Ascending aorta (tissue), 2 donors: ENCODE measurements around the gene P2RY6. TPM values are rescaled to one million over a fixed set of nuclear protein-coding genes. Genes with fewer than 3 reads are reported as not detected.

Experiments
- DNase-seq, 2 donors: peaks; one replicate each; pipeline ENCODE4 v3.0.0-alpha.2; 2019; ENCODE audit warnings: low spot score in 2 of 2
- H3K27ac ChIP-seq, 2 donors: fragments of 200-600 bp; sonication (generic); one replicate each; pipeline ENCODE4 v1.5.1; 2016 to 2017; ENCODE audit warnings: mild to moderate bottlenecking in 1 of 2
- H3K27me3 ChIP-seq: fragments of 200-600 bp; sonication (generic); one replicate; pipeline ENCODE4 v1.5.1; 2017
- H3K36me3 ChIP-seq, 2 donors: fragments of 200-600 bp; sonication (generic); one replicate each; pipeline ENCODE4 v1.5.1; 2016
- H3K4me1 ChIP-seq, 2 donors: fragments of 200-600 bp; sonication (generic); one replicate each; pipeline ENCODE4 v1.5.1; 2016 to 2017; ENCODE audit warnings: mild to moderate bottlenecking in 1 of 2
- H3K4me3 ChIP-seq, 2 donors: fragments of 200-600 bp; sonication (generic); one replicate each; pipeline ENCODE4 v1.5.1; 2016 to 2017; ENCODE audit warnings: mild to moderate bottlenecking in 1 of 2
- H3K9me3 ChIP-seq, 2 donors: fragments of 200-600 bp; sonication (generic); one replicate each; pipeline ENCODE4 v1.5.1; 2016
- CTCF ChIP-seq, 3 experiments: fragments of 200-600 bp in 2 of 3; fragments of 450-650 bp in 1 of 3; sonication (generic) in 2 of 3; IDR thresholded peaks; one replicate each; pipeline ENCODE4 v1.5.1; 2016 to 2019; ENCODE audit warnings: antibody characterized with exemption in 3 of 3, mild to moderate bottlenecking in 1 of 3, moderate library complexity in 1 of 3
- intact Hi-C: fragments of 100-400 bp; cut with DNase I; formaldehyde crosslinking; loops from one replicate; pipeline ENCODE4 v1.15.1; 2023
- total RNA-seq: library from RNA; depleted of rRNA; stranded (reverse); fragments of >200 nt; gene quantifications from one replicate; pipeline ENCODE4 v1.1.0, GENCODE V29; 2016

P2RY6 gene
- total RNA-seq, 1 donor from 2014 or later = 8.8 TPM

GRCh38 chr11:73257342-73258103 lies 14.6 kb upstream of the P2RY6 start:
- peaks cover 12 to 15% of the 10 kb centered on the region in 2 donors for H3K4me1 ChIP-seq
- no peaks in the 10 kb centered on the region for H3K27me3 ChIP-seq
- no peak overlapping the region for H3K4me3 ChIP-seq
- H3K27ac ChIP-seq = peak overlapping the region; percentile 94
- DNase-seq = peak in 1 of 2 donors; percentile 92
- intact Hi-C loops = loop anchor here (2.0 to 5.0 kb wide), 2 partner anchors 31 to 65 kb away; no protein-coding TSS in a partner anchor
- TF ChIP-seq CTCF (IDR thresholded peaks at IDR 0.05) = no peak
- H3K9me3 ChIP-seq = no peaks in the 10 kb centered on the region
- no peaks in the 10 kb centered on the region for H3K36me3 ChIP-seq

- H3K27ac ChIP-seq = peak overlapping the region; percentile 94
- DNase-seq = peak in 1 of 2 donors; percentile 61
- TF ChIP-seq CTCF (IDR thresholded peaks at IDR 0.05) = no peak
Observed at GRCh38 chr11:73258104-73259035, 13.8 kb upstream of the P2RY6 start.

GRCh38 chr11:73259406-73260126 lies 12.6 kb upstream of the P2RY6 start:
- Histone ChIP-seq H3K4me3 (no peak overlapping the region), H3K27me3 (no peaks in the 10 kb centered on the region), H3K4me1 (peaks cover 15 to 19% of the 10 kb centered on the region in 2 donors), H3K36me3 (no peaks in the 10 kb centered on the region), H3K9me3 (no peaks in the 10 kb centered on the region), H3K27ac (peak overlapping the region; percentile 32 to 94)
- TF ChIP-seq CTCF (IDR thresholded peaks at IDR 0.05) = no peak
- intact Hi-C loops = loop anchor here (5.0 kb wide), 1 partner anchor 63 kb away; no protein-coding TSS in a partner anchor
- peak in 1 of 2 donors; percentile 60 for DNase-seq

More at GRCh38 chr11:73258104-73259035, 13.8 kb upstream of the P2RY6 start:
- H3K36me3 ChIP-seq = no peaks in the 10 kb centered on the region
- no peak overlapping the region for H3K4me3 ChIP-seq
- H3K4me1 ChIP-seq = peaks cover 12 to 15% of the 10 kb centered on the region in 2 donors
- H3K9me3 ChIP-seq = no peaks in the 10 kb centered on the region
- intact Hi-C loops = loop anchor here (5.0 kb wide), 1 partner anchor 64 kb away; no protein-coding TSS in a partner anchor
- H3K27me3 ChIP-seq = no peaks in the 10 kb centered on the region

- Histone ChIP-seq H3K36me3 (no peaks in the 10 kb centered on the region), H3K27me3 (no peaks in the 10 kb centered on the region), H3K27ac (peak overlapping the region in 1 of 2 donors; percentile 32), H3K4me1 (peaks cover 18 to 19% of the 10 kb centered on the region in 2 donors), H3K9me3 (no peaks in the 10 kb centered on the region), H3K4me3 (no peak overlapping the region)
- intact Hi-C loops = no loop called here
- no peak for TF ChIP-seq CTCF (IDR thresholded peaks at IDR 0.05)
- DNase-seq = peak in 1 of 2 donors; percentile 21
Observed at GRCh38 chr11:73260127-73260457, 12.0 kb upstream of the P2RY6 start.

- Histone ChIP-seq H3K27me3 (no peaks in the 10 kb centered on the region), H3K9me3 (no peaks in the 10 kb centered on the region), H3K36me3 (no peaks in the 10 kb centered on the region), H3K4me3 (no peak overlapping the region), H3K27ac (no peak overlapping the region), H3K4me1 (peaks cover 25 to 28% of the 10 kb centered on the region in 2 donors)
- TF ChIP-seq CTCF (IDR thresholded peaks at IDR 0.05) = no peak
- peak in 1 of 2 donors; percentile 57 for DNase-seq
- intact Hi-C loops = no loop called here
Observed at GRCh38 chr11:73262851-73263495, 9.2 kb upstream of the P2RY6 start.
